ENCODE data around the gene DYNC1I2.

DNA sequence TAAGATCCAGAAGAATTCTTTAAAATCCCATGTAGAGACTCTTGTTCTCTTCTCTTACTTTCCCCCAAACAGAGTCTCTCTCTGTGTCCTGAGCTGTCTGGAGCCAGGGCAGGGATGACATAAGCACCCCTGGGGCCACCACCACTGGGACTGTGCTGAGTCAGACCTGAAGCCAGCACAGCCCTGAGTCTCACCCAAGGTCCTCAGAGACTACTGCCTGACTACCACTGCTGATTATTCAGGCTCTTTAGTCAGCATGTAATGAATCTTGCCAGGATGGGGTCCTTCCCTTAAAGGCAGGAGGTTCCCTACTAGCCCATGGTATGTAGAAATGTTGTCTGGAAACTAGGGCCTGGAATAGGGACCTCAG lies 34.9 kb upstream of the DYNC1I2 start:
- TF ChIP-seq, protein P1, sequence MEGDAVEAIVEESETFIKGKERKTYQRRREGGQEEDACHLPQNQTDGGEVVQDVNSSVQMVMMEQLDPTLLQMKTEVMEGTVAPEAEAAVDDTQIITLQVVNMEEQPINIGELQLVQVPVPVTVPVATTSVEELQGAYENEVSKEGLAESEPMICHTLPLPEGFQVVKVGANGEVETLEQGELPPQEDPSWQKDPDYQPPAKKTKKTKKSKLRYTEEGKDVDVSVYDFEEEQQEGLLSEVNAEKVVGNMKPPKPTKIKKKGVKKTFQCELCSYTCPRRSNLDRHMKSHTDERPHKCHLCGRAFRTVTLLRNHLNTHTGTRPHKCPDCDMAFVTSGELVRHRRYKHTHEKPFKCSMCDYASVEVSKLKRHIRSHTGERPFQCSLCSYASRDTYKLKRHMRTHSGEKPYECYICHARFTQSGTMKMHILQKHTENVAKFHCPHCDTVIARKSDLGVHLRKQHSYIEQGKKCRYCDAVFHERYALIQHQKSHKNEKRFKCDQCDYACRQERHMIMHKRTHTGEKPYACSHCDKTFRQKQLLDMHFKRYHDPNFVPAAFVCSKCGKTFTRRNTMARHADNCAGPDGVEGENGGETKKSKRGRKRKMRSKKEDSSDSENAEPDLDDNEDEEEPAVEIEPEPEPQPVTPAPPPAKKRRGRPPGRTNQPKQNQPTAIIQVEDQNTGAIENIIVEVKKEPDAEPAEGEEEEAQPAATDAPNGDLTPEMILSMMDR (conservative IDR thresholded peaks at IDR 0.05; ENCODE audit: low read depth, low read length) = no peak
- no peak for TF ChIP-seq BHLHE40 (IDR thresholded peaks at IDR 0.05; ENCODE audit: low read depth, low read length)
- TF ChIP-seq POLR2A (IDR thresholded peaks at IDR 0.05; ENCODE audit: low read depth, low read length) = no peak
